Epithelial cell of esophagus (primary cell): Measurements from ENCODE around the gene NANOGP8.
"Not testable (repeated sequence)": the region's sequence is repeated elsewhere in the genome, so short reads cannot be mapped to it uniquely, and the experiment has no call there.

ENCODE experiments used
- DNase-seq: peaks from one replicate; pipeline ENCODE4 v3.0.0; 2010; ENCODE audit warnings: low read depth
- H3K4me3 ChIP-seq: 2 replicates; pipeline ENCODE4 v1.5.1; 2011; ENCODE audit warnings: mild to moderate bottlenecking, low read length, control low read depth
- CTCF ChIP-seq: IDR thresholded peaks from 2 replicates; pipeline ENCODE4 v1.5.1; 2011; ENCODE audit warnings: low read depth, mild to moderate bottlenecking, low read length, control low read depth, inconsistent platforms; ENCODE audit not compliant: insufficient read depth; ENCODE audit errors: missing control alignments

NANOGP8 gene

GRCh38 chr15:35085176-35085919 lies at the start of gene NANOGP8:
Gene NANOGP8 (minus strand): TSS chr15:35085295. CDS start chr15:35085110, 185 bp downstream.
- not testable (repeated sequence) for DNase-seq, H3K4me3 ChIP-seq

GRCh38 chr15:35134299-35134698 lies 49.2 kb upstream of the NANOGP8 start:
- H3K4me3 ChIP-seq = no peak overlapping the region
- no peak for DNase-seq
- TF ChIP-seq CTCF = no peak

- no peak for DNase-seq
- H3K4me3 ChIP-seq = no peak overlapping the region
- no peak for TF ChIP-seq CTCF
Measured at GRCh38 chr15:35130245-35130644, 45.1 kb upstream of the NANOGP8 start.

GRCh38 chr15:35129361-35129760 lies 44.3 kb upstream of the NANOGP8 start:
- no peak overlapping the region for H3K4me3 ChIP-seq
- no peak for DNase-seq
- no peak for TF ChIP-seq CTCF

- no peak for DNase-seq
- no peak overlapping the region for H3K4me3 ChIP-seq
- TF ChIP-seq CTCF = no peak
Measured at GRCh38 chr15:35127717-35128116, 42.6 kb upstream of the NANOGP8 start.

- no peak overlapping the region for H3K4me3 ChIP-seq
- no peak for DNase-seq
- TF ChIP-seq CTCF = no peak
Measured at GRCh38 chr15:35126236-35126635, 41.1 kb upstream of the NANOGP8 start.

- no peak for DNase-seq
- H3K4me3 ChIP-seq = no peak overlapping the region
- no peak for TF ChIP-seq CTCF
Measured at GRCh38 chr15:35123743-35124142, 38.6 kb upstream of the NANOGP8 start.
